Head of caudate nucleus (tissue), 42 donors: ENCODE results near the gene ZFPM1.
A peak's percentile ranks its signal among the peaks of the same experiment; 100 is the strongest.

ENCODE experiments used
- DNase-seq, 42 donors: peaks; one replicate each; pipeline versions ENCODE4 v3.0.0 to v3.0.0-alpha.2; 2020 to 2021; ENCODE audit warnings: mixed read lengths in 7 of 42
- intact Hi-C: fragments of 100-400 bp; cut with DNase I; formaldehyde crosslinking; loops from one replicate; pipeline ENCODE4 v1.15.0; 2022

The ZFPM1 gene

DNA sequence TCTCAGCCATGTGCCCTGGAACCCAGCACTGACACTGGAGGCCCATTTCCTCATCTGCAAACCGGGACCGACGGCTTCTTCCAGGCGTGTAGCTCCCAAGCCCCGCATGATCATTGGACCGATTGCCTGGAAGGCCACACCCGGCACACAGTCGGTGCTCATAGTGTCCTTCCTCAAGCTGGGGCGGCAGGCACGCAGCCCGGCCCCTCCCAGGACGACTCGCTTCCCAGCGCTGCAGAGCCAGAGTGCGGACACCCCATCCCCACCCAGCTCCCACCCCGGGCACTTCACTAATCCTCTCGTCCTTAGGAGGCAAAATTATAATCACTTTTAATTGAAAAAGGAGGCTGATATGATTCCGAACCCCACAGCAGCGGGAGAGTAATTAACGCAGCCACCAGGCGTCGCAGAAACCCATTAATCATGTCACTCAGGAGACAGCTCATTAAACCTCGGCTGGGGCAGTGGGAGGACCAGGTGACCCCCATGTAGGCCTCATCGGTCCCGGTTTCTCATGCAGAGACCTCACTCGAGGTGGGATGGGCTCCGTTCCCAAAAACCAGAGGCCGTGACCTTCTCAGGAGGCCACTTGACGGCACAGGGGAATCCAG lies 37.3 kb upstream of the ZFPM1 start:
- intact Hi-C loops, result no loop called here
- no peak for DNase-seq

DNA sequence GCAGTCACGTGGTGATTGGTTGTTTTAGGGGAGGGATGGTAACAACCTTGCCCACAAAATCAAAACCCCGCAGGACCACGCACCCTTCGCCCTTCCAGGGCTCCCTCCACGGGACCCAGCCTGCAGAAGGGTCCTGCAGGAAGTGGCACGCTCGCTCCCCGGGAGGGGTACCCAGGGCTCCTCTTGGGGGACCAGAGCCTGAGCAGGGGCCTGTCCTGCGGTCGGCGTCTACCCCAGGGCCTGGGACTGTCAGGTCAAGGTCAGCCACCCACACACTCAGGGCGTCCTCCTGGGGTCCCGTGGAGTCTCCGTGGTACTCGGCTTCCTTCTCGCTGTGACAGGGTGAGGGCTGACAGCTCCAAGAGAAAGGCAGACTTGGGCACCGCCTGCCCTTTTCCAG lies 36.4 kb upstream of the ZFPM1 start:
- DNase-seq, result no peak
- intact Hi-C loops, result no loop called here

DNA sequence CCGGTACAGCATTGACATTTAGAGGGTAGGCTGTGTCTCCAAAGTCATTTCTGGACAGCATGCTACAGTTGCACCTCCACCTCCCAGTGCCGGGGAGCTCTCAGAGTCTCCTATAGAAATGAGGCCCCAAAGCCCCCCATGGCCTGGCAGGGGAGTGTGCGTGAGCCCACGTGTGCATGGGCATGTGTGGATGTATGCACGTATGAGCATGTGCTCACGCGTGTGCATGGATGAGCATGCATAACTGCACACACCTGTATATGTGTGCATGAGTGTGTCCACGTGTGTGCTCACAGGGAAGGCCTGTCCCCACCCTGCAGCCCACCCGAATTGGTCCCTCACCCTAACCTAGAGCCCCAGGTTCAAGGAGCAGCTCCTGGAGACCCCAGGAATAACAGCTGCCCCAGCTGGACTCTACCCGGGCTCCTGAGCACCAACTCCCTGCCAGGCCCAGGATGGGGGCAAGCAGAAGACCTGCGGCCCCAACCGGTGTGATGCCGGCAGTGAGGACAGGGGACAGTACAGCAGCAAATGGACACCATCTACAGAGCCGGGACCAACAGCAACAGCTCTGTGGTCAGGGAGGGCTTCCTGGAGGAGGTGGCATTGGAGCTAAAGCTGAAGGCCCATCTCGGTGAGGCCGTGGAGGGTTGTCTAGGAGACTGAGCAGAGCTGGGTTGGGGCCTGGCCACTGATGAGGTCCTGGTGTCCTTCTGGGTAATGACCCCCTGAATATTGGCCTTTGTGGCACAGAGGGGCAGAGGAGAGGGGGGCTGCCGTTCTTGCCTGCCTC lies 35.2 kb upstream of the ZFPM1 start:
- intact Hi-C loops, result no loop called here

DNA sequence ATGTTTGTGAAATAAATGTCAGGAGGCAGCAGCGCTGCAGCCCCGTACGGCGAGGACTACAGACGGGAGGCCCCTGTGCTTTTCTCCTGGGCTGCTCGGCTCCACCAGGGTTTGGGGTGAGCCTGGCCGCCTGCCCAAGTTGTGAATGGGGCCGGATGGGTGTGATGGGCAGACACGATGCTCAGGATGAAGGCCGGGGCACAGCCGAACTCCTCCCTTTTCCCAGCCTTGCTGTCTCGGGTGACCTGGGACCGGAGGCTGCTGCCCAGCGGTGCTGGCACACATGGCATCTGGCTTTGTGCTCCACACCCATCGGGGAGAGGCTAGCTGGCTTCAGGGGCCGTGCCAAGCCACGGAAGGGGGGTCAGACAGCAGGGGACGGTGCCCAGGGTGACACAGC lies 34.2 kb upstream of the ZFPM1 start:
- intact Hi-C loops, result no loop called here
- no peak for DNase-seq

More for the DNA sequence above, 35.2 kb upstream of the ZFPM1 start:
- no peak for DNase-seq

DNA sequence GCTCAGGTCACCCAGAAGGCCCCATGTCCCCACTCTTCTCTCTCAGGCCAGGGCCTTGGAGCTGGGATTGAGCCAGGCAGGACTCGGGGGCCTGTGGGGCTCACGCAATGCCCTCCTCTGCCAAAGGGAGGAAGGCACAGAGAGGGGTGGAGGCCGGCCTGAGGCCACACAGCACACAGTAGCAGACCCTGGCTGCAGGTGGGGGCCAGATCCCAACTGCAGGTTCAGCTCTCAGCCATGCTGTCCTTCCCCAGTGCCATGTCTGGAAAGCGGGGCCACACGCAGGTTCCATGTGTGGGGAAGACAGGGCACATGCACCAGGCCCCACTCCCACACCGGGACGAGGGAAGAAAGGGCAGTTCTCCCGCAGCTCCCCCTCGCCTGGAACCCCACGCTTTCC lies 33.3 kb upstream of the ZFPM1 start:
- intact Hi-C loops, result no loop called here
- no peak for DNase-seq

DNA sequence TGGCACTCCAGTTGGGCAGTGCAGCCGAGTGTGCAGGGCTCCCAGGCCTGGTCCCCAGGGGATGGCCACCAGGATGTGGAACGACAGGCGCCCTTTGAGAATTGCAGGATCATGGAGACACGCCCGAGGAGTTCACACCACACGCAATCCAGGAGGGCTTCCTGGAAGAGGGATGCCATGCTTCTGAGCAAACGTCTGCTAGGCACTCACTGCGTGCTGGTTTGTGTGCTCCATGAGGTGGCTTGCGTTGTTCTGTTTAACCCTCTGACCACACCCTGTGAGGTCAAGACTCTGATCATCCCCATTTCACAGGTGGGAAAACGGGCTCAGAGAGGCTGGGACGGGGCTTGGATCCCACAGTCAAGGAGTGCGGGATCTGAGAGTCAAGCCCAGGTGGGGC lies 32.6 kb upstream of the ZFPM1 start:
- DNase-seq, result no peak
- intact Hi-C loops, result no loop called here

DNA sequence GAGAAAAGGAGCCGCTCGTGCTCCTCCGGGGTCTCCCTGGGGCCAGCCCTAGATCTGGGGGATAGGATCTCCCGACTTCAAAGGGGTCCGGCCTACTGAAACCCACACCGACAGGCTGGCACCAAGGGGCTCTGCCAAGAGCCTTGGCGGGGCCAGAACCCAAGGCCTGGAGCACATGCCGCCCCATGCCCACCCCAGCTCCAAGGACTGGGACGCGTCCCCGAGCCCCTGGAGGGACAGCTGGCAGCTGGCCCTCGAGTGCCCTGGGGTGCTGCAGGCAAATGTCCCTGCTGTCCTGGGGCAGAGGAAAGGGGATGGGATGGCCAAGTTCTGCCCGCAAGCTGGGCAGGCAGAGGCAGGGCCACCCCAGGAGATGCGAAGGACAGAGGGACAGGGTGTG lies 31.8 kb upstream of the ZFPM1 start:
- intact Hi-C loops, result no loop called here
- DNase-seq, result no peak

DNA sequence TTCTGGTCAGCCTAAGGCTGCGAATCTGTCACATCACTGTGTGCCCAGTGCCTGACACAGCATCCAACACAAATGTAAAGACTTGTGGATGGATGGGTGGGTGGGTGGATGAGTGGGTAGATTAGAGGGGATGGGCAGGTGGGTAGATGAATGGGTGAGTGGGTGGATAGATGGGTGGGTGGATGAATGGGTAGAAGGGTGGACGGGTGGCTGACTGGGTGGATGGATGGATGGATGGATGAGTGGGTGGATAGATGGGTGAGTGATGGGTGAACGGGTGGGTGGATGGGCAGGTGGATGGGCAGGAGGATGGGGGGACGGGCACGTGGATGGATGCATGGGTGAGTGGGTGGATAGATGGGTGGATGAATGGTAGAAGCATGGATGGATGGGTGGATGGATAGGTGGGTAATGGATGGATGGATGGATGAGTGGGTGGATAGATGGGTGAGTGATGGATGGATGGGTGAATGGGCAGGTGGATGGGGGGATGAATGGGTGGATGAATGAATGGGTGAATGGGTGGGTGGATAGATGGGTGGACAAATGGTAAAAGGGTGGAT lies 31.1 kb upstream of the ZFPM1 start:
- DNase-seq, result no peak
- intact Hi-C loops, result no loop called here

DNA sequence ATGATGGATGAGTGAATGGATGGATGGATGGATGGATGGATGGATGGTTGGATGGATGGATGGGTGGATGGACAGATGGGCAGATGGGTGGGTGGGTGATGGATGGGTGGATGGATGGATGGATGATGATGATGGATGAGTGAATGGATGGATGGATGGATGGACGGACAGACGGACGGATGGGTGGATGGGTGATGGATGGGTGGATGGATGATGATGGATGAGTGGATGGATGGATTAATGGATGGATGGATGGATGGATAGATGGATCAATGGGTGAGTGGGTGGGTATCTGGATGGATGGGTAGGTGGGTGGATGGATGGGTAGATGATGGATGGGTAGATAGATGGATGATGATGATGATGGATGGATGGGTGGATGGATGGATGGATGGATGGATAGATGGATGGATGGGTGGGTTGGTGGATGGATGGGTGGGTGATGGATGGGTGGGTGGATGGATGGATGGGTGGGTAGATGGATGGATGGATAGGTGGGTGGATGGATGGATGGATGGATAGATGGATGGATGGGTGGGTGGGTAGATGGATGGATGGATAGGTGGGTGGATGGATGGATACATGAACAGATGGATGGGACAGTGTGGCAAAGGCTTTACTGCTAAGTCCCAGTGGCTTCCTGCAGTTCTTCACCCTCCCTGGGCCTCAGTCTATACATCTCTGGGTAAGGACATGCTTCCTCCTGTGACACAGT lies 30.2 kb upstream of the ZFPM1 start:
- intact Hi-C loops, result no loop called here
- no peak for DNase-seq

DNA sequence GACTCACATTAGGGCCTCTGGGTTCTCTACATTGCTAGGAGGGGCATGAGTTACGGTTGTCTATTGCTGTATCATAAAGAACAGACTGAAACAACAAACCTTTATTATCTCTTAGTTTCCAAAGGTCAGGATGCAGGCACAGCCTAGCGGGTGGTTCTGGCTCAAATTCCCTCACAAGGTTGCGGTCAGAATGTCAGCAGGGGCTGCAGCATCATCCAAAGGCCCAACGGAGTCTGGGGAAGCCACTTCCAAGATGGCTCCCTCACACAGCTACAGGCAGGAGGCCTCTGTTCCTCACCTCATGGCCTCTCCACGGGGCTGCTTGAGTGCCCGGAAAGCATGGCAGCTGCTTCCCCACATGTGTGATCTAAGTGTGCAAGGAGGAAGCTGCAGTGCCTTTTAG lies 29.6 kb upstream of the ZFPM1 start:
- intact Hi-C loops, result no loop called here
- DNase-seq, result no peak

DNA sequence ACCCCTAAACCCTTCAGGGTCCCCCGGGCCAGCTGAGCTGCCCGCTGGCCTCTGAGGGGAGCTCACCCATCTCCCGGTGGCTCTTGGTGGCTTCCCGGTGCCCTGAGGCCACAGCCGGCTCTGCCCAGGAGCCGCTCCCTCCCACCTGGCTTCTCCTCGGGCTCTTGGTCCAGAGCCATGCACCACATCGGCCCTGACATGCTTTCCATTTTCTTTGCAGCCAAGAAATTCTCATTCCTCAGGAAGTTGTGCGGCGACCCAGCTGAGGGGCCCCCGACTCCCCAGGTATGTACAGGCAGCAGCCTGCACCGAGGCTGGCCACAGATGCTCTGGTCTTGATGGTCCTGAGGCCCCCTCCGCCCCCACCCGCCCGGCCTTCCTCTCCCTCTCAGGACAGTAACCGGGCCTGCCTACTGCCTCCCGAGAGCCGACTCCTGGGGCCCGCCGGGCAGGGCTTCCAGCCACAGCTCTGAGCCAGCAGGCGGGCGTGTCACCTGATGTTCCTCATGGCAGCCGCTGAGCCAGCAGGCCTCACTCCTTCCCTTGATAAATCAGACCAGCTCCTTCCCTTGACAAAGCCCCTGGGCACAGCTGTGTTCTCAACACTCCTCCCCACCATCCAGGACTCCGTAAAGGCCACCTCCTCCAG lies 28.4 kb upstream of the ZFPM1 start:
- intact Hi-C loops, result no loop called here
- DNase-seq, result peak in 28 of 42 donors; percentile 17 to 70 (median 49)

DNA sequence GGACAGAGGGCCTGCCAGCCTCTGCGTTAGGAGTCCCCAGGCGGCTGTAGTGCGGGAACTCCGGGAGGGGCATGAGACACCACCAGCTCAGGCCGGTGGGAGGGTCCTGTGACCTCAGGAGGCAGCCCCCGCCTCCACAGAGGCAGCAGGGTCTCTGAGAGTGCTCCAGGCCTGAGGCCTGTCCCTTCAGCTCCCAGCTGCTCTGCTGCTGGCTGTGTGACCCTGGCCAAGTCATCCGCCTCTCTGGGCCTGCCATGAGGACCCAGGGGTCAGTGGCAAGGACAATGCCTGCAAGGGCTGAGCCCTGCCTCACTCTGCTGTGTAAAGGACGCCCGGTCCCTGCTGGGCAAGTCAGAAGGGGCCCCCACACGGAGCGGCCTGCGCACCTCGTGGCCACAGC lies 27.1 kb upstream of the ZFPM1 start:
- DNase-seq, result no peak
- intact Hi-C loops, result no loop called here

DNA sequence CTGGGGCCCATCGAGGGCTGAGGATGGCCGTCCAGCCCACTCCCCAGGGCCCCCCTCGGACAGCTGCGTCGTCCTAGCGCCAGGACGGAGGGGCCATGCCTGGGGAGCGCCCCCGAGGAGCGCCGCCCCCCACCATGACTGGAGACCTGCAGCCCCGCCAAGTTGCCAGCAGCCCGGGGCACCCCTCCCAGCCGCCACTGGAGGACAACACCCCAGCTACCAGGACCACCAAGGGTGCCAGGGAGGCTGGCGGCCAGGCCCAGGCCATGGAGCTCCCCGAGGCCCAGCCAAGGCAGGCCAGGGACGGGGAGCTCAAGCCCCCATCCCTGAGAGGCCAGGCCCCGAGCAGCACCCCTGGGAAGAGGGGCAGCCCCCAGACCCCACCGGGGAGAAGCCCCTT lies 25.7 kb upstream of the ZFPM1 start:
- intact Hi-C loops, result no loop called here
- no peak for DNase-seq

DNA sequence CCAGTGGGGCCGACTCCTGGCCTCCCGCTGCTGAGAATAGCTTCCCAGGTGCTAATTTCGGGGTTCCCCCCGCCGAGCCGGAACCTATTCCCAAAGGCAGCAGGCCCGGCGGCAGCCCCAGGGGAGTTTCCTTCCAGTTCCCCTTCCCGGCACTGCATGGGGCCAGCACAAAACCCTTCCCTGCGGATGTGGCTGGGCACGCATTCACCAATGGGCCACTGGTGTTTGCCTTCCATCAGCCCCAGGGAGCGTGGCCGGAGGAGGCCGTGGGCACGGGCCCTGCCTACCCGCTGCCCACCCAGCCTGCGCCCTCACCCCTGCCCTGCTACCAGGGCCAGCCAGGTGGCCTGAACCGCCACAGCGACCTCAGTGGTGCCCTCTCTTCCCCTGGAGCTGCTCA lies 24.9 kb upstream of the ZFPM1 start:
- intact Hi-C loops, result no loop called here
- DNase-seq, result no peak

DNA sequence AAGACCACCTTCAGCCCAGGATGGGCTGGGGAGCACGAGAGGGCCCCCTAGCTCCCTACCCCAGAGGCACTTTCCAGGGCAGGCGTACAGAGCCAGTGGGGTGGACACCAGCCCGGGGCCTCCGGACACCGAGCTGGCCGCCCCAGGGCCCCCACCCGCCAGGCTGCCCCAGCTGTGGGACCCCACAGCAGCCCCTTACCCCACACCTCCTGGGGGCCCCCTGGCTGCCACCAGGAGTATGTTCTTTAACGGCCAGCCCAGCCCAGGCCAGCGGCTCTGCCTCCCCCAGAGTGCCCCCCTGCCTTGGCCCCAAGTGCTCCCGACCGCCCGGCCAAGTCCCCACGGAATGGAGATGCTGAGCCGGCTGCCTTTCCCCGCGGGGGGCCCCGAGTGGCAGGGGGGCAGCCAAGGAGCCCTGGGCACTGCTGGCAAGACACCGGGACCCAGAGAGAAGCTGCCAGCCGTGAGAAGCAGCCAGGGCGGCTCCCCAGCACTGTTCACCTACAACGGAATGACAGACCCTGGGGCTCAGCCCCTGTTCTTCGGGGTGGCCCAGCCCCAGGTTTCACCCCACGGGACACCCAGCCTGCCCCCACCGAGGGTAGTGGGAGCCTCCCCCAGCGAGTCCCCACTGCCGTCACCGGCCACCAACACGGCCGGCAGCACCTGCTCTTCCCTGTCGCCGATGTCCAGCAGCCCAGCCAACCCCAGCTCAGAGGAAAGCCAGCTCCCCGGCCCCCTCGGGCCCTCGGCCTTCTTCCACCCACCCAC lies 24.3 kb upstream of the ZFPM1 start:
- intact Hi-C loops, result no loop called here
- peak in 21 of 42 donors; percentile 18 to 77 (median 44) for DNase-seq

DNA sequence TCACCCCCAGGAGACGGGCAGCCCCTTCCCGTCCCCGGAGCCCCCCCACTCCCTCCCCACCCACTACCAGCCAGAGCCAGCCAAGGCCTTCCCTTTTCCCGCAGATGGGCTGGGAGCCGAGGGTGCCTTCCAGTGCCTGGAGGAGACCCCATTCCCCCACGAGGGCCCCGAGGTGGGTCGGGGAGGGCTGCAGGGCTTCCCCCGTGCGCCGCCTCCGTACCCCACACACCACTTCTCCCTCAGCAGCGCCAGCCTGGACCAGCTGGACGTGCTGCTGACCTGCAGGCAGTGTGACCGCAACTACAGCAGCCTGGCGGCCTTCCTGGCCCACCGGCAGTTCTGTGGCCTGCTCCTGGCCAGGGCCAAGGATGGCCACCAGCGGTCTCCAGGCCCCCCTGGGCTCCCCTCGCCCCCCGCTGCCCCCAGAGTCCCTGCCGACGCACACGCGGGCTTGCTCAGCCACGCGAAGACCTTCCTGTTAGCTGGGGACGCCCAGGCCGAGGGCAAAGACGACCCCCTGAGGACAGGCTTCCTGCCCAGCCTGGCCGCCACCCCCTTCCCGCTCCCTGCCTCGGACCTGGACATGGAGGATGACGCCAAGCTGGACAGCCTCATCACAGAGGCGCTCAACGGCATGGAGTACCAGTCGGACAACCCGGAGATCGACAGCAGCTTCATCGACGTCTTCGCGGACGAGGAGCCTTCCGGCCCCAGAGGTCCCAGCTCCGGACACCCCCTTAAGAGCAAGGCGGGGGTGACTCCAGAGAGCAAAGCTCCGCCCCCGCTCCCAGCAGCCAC lies 23.5 kb upstream of the ZFPM1 start:
- no peak for DNase-seq
- intact Hi-C loops, result no loop called here

DNA sequence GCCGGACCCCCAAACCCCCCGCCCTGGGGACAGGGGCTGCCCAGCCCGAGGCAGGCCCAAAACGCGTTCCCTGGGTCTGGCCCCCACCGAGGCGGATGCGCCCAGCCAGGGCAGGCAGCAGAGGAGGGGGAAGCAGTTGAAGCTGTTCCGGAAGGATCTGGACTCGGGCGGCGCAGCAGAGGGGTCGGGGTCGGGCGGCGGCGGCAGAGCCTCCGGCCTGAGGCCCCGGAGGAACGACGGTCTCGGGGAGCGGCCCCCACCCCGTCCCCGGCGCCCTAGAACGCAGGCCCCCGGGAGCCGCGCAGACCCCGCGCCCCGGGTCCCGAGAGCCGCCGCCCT lies 22.9 kb upstream of the ZFPM1 start:
- DNase-seq, result no peak
- intact Hi-C loops, result no loop called here
